Muscle of back (tissue), 11 donors: Measurements from ENCODE around the gene AFF3. TPM values are rescaled to one million over a fixed set of nuclear protein-coding genes. Genes with fewer than 3 reads are reported as not detected.

Source experiments
- DNase-seq, 3 donors: peaks; one replicate each; pipeline versions ENCODE4 v3.0.0 to v3.0.0-alpha.2; 2013
- polyA plus RNA-seq, 10 donors: library from polyadenylated mRNA; unstranded; fragments of 120-200 nt; gene quantifications; one replicate each; pipeline ENCODE4 v1.2.1, GENCODE V29; 2013; ENCODE audit not compliant: insufficient read length in 10 of 10

Gene AFF3
- polyA plus RNA-seq, 10 donors = 2.9 to 7.0 (median 4.0) TPM

DNA sequence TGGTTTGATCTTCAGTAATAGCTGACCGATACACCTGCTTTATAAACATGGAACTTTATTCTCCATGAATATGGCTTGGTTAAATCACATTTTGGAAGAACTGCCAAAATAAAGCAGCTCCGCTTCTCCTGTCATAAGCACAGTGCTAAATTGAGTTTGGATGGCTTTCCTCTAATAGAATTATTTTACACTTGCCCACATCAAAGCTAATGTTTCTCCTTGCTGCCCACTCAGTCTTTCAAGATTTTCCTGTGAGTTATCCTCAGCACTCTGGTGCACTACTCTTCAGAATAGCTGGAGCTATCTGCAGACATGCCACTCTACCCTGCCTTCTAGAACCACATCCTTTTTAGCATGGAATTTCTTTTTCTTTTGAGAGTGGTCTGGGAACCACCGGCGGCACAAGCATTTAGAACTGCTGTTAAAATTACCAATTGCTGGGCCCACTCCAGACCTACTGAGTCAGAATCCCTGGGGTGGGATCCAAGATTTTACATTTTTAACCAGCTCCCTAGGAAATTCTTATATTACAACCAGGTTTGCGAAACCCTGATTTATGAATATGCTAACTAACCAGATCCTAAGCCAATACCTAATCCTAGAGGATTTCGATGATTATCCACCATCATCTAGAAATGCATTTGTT is 283.3 kb downstream of the AFF3 start:
- DNase-seq = peak in 1 of 3 donors; percentile 67

DNA sequence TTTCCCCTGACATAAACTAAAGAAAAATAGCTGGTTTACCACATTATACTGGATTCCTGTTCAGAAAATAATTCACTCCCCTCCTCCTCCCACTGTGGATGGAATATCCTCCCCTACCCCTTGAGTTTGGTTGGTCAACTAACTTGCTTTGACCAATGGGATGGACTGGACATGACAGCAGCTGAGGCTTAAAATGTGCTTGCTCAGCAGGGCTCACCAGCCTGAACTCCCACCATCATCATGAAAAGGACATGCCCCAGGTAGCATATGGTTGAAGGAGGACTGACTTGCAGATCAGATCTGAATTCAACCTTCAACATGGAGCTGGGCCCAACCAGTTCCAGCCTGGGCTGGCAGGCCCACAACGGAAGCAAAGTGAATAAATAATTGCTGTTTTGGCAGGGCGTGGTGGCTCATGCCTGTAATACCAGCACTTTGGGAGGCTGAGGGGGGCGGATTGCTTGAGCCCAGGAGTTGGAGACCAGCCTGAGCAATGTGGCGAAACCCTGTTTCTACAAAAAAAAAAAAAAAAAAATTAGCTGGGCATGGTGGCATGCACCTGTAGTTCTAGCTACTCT is 284.4 kb downstream of the AFF3 start:
- no peak for DNase-seq

DNA sequence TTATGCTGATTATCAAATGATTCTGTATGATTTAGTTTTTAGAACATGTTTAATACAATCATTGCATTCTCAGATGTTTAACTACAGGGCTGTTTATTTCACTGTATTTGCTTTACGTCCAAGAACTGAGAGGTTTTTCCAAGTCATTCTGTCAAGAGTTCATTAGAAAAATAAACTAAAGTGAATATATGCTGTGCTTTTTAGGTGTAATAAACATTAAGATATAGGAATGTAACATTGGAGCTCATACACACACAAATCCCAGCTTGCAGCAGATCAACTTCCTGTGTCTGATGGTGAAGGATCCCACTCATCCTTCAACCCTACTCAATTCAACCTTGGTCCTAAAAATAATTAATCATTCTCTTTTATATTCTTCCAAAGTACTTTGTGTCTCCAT is 285.0 kb downstream of the AFF3 start:
- DNase-seq = no peak

DNA sequence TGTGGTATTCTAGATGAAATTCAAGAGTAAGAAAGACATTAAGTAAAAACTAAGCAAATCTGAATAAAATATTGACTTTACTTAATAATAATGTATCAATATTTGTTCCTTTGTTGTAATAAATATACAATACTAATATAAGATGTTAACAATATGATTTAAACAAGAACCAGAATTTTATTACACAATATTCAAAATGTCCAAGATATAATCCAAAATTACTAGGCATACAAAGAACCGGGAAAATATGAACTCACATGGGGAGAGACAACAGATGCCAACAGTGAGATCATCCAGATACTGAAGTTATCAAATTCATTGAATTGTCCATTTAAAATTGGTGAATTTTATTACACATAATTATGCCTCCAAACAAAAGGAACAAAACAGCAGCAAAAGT is 286.3 kb downstream of the AFF3 start:
- DNase-seq = no peak

DNA sequence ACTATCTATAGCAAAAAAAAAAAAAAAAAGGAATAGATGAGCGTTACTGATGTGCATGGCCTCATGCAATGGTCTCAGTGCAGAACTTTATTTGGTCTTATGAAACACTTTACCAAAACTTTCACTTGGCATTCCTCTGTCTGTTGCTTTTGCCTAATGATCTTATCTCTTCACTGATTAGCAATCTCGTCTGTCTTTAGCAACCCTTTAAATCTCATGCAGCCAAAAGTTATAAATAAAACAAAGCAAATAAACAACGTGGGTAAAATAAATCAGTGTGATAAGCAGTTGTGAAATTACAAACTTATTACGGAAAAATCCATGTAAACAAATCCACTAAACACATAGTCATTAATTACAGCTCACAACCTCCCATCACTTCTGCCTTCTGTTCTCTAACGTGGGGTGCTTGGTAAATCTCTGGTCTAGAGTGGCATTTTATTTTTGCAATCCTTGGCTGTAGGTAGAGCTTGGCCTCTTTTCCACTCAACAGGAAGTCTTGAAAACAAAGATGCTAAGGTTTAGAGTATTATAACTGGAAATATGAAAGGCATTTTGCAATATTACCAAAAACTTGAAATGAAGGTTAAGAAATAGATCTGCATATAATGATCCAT is 288.0 kb downstream of the AFF3 start:
- no peak for DNase-seq

DNA sequence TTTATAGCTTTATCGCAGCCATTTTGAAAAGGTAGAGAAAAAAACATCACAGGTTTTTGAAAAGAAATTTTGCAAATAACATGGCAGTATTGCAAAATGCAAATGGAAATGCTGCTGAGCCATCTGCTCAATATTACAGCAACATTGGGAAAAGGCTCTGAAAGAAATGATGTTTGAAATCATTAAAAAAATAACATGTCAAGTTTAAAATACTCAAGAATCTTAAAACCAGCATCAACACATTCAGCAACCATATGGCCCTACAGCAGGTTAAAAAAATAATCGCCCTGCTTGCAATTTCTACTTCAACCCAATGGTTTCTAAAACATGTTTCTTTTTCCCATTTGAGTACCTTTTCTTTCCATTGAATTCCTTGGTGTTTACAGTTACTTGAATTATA is 289.4 kb downstream of the AFF3 start:
- no peak for DNase-seq

DNA sequence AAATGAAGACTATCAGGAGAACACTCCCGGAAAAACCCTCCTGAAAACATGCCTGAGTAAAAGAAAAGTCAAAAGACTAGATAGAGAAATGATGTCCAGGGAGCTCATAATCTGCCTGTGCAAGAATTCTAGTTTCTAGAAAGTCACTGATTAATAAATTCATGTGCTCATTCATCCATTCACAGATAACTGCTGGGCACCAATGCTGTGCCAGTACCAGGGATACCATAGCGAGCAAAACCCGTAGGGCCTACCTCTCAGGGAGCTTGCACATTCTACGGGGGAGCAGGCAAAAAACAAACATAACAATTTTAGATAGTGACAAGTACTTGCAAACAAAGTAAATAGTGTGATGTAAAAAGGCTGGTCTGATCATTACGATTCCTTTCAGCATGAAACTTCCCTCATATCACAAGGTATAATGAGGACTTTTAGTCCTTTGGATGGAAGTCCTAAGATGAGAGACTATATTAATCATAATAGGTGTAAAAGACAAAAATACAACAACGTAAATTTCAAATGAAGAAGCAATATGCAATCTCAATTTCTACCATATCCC is 289.9 kb downstream of the AFF3 start:
- DNase-seq = no peak

DNA sequence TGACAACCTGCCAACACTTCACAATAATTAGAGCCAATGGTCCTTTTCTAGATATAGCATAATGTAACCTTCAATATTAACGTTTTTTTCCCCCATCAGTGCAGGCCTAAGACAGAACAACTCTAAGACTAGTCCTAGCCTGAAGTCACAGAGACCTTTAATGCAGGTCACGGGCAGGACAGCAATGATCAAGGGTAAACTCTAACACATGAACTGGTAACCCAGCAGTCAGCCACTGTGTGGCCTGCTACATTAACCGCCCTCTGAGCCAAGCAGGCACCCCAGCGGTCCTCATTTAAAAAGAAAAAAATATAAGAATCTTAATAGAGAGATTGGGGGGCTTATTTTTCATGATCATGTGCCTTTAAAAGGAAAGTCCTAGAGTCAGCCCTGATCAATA is 290.6 kb downstream of the AFF3 start:
- DNase-seq = no peak

DNA sequence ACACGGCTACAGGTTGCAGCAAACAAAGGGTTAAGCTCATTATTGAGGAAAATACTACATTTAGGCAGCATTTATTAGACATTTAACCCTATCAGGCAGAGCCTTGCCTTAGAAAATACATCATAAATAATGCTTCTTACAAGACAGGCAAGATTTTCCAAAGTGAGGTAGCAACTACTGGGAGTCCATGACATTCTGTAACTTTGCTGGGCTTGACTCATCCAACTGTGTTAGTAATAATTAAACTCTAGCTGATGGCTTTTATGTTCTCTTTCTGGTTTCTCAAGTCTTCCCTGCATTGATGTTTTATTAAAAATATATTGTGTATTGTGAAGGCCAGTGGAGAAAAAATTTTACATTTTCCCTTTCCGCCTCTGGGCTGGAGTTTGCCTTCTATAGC is 291.3 kb downstream of the AFF3 start:
- DNase-seq = no peak

DNA sequence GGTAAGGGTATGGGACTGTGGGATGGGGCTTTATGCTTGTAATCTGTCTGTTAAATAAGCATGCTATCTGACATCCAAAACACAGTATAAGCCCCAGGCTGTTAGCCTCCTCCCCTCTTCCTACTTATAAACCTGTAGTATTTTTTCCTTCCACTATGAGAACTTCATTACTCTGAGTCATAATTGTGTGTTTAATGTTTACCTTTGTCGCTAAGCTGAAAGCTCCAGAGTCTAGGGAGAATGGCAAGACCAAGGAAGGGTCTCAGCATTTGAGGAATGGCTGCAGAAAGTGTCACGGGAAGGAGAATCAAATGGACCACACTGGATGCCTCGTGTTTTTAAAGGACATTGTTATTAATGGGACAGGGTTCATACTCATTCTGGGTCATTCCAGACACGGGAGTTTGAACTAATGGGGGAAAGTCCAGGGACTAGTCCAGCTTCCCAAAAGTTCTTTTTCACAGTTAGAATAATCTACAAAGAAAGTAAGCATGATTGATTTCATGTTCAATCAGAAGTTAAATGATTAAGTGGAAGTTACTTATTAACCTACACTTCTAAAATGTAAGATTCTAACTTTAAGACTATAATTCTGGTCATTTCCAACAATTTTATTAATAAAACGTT is 292.2 kb downstream of the AFF3 start:
- DNase-seq = no peak

DNA sequence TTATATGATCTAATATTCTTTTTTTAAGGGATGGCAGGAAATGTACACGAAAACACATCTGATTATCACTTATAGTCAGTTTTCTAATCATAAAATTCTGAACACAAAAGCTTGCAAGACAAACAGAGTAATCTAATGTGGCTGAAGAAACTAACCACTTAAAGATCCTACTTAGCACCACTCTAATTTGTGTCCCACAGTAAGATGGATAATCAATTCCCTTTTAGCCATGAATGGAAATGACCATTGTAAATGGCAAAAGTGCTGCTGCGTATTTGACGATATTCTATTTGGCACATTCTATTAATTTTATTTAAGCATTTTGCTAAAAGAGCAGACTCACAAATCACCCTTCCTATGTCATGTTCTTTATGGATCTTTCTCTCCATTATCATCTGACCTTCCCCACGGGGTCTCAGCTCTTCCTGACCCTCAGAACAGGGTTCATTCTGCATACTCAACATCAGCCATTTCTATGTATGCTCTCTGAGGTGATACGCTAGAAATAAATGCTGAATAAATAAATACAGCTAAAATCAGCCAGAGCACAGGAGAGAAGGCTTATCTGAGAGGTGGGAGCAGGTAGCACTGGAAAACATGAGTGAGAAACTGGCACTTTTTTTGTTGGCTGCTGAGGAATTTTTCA is 295.8 kb downstream of the AFF3 start:
- DNase-seq = no peak

DNA sequence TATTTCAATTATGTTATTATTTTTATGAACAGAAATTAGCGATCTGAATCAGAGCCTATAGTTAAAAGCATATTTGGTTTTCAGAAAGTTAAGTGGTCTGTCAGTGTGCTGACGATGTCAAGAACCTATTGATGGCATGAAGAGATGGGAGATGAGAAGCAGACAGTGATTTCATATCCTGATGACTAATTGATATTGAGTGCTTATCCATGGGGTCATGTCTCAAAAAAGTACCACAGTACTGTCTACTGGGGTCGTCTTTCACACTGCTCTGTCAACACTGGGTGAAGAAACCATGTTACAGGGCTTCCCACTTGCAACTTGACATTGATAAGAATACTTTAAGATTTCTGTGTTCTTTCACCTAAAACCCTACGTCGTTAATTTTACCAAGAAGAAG is 297.1 kb downstream of the AFF3 start:
- no peak for DNase-seq

DNA sequence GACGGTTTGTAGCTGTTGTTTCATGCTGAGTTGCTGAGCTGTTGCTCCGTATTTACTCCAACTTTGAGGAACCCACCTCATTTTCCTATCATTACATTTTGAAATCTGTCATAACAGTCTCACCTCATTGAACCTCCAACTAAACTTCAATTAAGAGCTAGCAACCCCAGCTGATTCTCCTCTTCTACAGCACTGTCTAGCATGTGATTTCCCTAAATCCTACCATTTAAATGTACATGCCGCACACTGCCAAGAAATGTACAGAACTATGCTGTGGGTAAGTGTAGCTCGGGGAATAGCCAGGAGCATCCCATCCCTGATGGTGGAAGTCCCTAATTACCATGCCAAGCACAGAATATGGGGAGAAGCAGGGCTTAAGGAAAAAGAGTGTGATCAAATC is 299.9 kb downstream of the AFF3 start:
- no peak for DNase-seq

DNA sequence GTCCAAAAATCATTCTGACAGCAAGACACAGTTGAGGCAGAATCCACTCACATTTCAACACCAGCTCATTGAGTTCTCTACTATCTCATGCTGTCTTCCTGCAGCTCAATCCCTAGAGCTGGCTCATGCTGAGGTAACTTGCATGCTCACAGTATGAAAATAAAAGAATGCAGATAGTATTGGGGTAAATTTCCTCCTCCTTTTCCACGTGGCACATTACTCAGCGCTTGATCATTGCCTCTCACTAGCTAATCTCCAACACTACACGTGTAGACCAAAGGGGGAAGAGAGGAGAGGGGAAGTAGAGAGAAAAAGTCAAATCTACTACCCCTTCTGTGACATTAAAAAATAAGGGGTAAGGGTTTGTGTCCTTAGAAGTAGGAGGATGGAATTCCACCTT is 300.6 kb downstream of the AFF3 start:
- DNase-seq = peak in 1 of 3 donors; percentile 56

DNA sequence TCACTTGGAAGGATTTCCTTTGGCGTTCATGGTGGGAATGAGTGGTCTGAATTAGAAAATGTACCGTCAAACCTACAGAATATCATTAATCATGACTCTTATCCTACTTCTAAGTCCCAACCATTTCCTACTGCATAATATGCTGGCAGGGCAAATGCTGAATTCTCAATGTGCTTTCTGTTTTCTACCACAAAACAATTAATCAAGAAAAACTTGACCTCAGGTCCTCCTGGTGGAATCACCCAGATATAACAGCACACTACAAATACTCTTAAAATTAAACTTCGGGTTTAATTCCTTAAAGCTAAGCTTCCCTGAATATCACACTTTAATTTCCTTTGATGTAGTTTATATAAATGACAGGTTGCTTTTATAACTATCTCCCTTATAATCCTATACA is 301.6 kb downstream of the AFF3 start:
- DNase-seq = no peak

DNA sequence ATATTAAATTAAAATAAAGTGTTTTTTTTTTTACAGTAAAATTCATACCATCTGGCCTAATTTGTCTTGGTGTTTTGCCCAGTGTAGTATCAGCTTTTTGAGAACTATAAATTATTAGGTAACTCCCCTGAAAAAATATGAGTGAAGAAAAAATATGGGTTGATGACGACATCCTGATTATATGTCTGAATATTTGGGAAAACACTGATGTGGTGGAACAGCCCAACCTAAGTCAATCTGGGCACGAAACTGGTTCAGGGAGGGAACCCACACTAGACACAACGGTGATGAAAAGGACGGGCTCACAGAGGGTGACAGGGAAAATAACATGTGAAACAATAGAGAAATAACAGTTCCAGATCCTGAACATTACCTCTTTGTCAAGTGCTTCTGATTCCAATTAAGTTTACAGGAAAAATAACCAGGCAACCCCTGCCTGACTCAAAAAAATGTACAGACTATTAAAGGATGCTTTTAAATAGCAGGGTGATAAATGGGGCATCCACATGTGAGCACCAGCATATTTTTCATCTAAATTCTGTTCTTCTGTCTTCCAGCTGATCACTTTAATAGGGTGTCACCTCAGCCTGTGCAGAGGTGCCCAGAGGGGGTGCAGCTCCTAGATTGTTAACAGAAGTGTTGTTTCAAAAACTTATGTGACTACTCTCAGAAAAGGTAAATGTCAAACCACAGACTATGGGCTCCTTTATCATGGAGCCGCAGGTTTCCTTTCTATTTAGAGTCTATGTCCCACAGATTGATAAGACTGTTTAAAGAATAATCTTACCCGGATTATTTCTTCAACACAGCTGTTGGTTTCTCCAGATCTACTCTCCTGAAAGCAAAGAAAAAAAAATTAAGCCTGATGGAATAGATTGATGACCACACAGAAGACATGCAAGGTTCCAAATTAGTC is 305.4 kb downstream of the AFF3 start:
- peak in 2 of 3 donors; percentile 41 to 62 for DNase-seq

DNA sequence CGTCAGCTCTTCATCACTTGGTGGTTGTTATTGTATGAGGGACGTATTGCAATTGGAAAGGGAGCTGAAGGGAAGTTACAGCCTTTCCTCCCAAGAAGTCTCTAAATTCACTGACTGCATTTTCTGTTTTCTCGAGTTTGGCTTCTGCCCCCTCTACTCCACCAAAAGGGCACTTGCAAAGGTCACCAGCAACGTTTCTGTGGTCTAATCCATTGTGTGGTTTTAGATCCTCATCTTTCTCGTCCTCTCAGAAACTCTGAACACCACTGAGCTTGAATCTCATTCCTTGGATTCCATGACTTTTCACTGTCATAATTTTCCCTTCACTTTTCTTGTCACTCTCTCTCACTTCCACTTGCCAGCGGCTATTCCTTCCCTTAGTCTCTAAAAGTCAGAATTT is 308.0 kb downstream of the AFF3 start:
- DNase-seq = no peak

DNA sequence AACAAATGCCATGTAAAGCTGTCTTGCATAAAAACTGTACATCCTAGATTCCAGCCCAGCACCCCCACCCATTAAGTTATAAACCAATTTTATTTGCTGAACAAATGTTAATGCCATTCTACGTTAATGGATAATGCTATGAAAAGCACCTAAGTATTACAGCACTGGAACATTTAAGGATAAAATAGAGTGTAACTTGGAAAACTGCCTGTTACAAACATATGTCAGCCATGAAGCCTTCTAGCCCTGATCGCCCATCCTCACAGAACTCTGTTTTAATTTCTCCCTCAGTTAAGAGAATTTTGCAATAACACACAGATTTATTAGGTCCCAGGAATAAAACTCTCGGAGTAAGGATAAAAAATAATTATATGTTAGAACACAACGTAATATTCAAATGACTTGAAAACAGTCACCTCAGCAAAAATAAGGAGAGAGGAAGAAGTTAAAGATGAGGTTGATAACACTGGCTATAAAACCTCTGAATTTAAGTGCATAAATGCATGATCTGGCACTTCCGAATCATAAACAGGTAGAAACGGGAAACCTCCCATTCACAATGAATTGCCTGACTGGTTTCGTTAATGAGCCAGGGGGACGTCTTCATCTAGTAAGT is 308.7 kb downstream of the AFF3 start:
- DNase-seq = no peak

DNA sequence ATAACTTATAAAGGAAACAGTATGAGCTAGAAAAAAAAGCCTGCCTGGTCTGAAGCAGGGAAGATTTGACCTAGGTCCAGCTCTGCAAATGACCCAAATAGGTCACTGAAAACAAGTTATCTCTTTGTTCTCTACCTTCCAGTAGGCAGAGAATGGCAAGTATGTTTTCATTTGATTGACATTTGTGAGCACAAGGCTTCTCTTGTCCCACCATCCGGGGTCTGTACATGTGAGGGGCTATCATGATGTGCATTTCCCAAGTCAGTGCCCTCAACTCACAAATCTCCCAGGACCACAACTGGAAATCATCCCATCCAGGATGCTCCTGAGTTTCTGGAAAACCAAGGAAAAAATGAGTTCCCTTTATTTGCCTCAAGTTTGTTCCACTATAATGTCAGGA is 309.5 kb downstream of the AFF3 start:
- no peak for DNase-seq

DNA sequence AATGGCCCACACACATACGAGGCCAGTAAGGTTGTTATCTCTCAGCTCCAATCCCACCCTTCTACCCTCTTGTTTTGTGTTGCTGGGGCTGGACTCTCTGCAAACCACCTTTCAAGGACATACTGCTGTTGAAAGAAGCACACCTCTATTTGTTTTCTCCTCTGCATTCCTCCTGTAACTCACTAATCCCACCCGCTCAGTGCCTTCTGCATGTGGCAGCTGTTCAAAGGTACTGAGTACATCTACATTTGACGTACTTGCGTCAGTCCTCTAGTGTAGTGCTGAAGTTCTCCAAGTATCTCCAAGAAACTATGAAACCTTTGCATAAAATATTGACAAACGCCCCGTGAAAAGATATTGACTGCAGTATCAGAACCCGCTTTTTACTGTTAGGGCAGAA is 310.6 kb downstream of the AFF3 start:
- no peak for DNase-seq
